Neutrophil (primary cell): ENCODE measurements around the gene TOX2.

Experiments used
- H3K27ac ChIP-seq: fragments of 200-600 bp; sonication (generic); 2 replicates; pipeline ENCODE4 v1.5.1; 2016; ENCODE audit warnings: mild to moderate bottlenecking, moderate library complexity
- H3K27me3 ChIP-seq: fragments of 200-600 bp; sonication (generic); 2 replicates; pipeline ENCODE4 v1.6.0; 2016; ENCODE audit warnings: mild to moderate bottlenecking
- H3K36me3 ChIP-seq: fragments of 200-600 bp; sonication (generic); 2 replicates; pipeline ENCODE4 v1.5.1; 2017
- H3K4me1 ChIP-seq, 2 experiments: fragments of 200-600 bp in 1 of 2; sonication (generic) in 1 of 2; 1 replicate in 1 of 2; 2 replicates in 1 of 2; pipeline versions ENCODE4 v1.5.1 to v1.6.1; 2013 to 2016; ENCODE audit warnings: low read depth in 1 of 2, low read length in 1 of 2, mild to moderate bottlenecking in 1 of 2, moderate library complexity in 1 of 2; ENCODE audit not compliant: control insufficient read depth in 1 of 2, insufficient read depth in 1 of 2
- H3K4me3 ChIP-seq, 2 experiments: fragments of 200-600 bp in 1 of 2; sonication (generic) in 1 of 2; 1 replicate in 1 of 2; 2 replicates in 1 of 2; pipeline ENCODE4 v1.5.1; 2013 to 2016; ENCODE audit warnings: low read depth in 1 of 2, low read length in 1 of 2, mild to moderate bottlenecking in 1 of 2, moderate library complexity in 1 of 2
- H3K9me3 ChIP-seq: fragments of 200-600 bp; sonication (generic); 2 replicates; pipeline ENCODE4 v1.5.1; 2016
- TF ChIP-seq, protein P1 (sequence below): fragments of 200-600 bp; sonication (generic); IDR thresholded peaks from 2 replicates; pipeline ENCODE4 v1.5.1; 2016; ENCODE audit warnings: antibody characterized with exemption

The TOX2 gene

DNA sequence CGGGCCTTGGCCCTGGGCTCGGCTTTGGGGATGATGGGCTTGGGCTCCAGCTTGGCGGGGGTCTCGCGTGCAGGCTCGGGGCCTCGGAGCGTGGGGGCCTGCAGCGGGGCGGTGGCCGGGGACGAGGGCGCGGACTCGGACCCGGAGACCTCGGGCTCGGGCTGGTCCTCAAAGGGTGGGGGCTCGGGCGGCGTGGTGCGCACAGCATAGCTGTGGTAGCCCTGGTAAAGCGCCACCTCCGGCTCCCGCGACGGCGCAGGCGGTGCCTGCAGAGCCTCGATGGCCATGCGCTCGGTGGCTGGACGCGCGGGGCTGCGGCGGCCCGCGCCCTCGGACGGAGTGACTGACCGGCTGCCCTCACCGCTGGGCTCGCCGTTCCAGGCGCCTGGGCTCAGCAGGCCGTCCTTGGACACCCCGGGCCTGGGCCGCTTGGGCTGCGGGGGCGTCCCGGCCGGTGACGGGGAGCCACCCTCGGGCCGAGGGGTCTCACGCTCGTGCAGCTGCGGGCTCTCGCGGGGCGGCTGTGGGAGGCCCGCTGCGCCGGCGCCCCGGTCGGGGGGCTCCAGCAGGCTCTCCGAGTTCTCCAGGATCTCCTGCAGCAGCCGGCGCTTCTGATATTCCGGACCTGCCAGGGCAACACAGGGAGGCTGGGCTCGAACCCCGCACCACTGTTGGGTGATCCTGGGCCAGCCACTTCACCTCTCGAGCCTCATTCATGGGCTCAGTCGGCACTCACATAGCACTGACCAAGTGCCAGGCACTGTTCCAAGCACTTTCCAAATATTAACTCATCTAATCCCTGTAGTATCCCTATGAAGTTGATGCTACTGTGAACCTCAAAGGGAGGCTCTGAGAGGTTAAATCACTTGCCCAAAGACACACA is 201.4 kb downstream of the TOX2 start:
- no peak overlapping the region for H3K27ac ChIP-seq
- no peaks in the 10 kb centered on the region for H3K36me3 ChIP-seq
- no peaks in the 10 kb centered on the region for H3K4me1 ChIP-seq
- H3K27me3 ChIP-seq = peaks cover 82% of the 10 kb centered on the region
- H3K9me3 ChIP-seq = no peaks in the 10 kb centered on the region
- TF ChIP-seq, protein P1, sequence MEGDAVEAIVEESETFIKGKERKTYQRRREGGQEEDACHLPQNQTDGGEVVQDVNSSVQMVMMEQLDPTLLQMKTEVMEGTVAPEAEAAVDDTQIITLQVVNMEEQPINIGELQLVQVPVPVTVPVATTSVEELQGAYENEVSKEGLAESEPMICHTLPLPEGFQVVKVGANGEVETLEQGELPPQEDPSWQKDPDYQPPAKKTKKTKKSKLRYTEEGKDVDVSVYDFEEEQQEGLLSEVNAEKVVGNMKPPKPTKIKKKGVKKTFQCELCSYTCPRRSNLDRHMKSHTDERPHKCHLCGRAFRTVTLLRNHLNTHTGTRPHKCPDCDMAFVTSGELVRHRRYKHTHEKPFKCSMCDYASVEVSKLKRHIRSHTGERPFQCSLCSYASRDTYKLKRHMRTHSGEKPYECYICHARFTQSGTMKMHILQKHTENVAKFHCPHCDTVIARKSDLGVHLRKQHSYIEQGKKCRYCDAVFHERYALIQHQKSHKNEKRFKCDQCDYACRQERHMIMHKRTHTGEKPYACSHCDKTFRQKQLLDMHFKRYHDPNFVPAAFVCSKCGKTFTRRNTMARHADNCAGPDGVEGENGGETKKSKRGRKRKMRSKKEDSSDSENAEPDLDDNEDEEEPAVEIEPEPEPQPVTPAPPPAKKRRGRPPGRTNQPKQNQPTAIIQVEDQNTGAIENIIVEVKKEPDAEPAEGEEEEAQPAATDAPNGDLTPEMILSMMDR = no peak
- no peak overlapping the region for H3K4me3 ChIP-seq

DNA sequence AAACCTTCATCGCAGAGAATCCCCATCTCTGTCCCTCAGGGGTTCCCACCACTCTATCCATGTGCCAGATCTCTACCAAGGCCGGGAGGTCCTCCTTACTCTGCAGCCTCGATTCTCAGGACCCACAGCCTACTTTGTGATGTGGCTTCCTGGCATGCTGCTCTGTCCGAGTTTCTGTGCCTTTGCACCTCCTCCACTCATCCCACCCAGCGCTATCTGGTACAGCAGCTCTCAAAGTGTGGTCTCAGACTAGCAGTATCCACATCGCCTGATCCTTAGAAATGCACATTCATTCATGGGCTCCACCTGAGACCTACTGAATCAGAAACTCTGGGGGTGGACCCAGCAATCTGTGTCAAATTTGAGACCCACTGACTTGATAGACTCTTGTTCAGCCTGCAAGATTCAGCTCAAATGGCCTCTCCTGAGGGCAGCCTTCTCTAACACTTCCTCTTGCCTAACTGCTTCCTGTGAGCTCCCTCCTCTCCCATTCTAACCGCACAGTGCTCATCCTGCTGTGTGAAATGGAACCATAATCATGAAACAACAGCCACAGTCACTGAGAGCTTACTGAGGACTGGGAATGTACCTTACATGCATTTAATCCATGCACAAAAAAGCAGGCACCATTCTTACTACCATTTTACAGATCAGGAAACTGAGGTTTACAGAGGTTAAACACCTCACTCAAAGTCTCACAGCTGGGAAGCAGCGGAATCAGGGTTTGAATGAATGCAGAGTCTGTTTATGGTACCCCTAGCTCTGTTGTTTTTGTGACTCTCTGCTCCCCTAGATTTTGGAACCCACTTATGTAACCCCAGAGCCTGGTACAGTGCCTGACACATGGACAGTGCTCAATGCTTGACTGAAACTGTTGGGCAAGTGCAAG is 202.9 kb downstream of the TOX2 start:
- no peaks in the 10 kb centered on the region for H3K9me3 ChIP-seq
- no peaks in the 10 kb centered on the region for H3K4me1 ChIP-seq
- no peak overlapping the region for H3K27ac ChIP-seq
- H3K27me3 ChIP-seq = peaks cover 68% of the 10 kb centered on the region
- H3K36me3 ChIP-seq = no peaks in the 10 kb centered on the region
- TF ChIP-seq, protein P1 = no peak
- no peak overlapping the region for H3K4me3 ChIP-seq

DNA sequence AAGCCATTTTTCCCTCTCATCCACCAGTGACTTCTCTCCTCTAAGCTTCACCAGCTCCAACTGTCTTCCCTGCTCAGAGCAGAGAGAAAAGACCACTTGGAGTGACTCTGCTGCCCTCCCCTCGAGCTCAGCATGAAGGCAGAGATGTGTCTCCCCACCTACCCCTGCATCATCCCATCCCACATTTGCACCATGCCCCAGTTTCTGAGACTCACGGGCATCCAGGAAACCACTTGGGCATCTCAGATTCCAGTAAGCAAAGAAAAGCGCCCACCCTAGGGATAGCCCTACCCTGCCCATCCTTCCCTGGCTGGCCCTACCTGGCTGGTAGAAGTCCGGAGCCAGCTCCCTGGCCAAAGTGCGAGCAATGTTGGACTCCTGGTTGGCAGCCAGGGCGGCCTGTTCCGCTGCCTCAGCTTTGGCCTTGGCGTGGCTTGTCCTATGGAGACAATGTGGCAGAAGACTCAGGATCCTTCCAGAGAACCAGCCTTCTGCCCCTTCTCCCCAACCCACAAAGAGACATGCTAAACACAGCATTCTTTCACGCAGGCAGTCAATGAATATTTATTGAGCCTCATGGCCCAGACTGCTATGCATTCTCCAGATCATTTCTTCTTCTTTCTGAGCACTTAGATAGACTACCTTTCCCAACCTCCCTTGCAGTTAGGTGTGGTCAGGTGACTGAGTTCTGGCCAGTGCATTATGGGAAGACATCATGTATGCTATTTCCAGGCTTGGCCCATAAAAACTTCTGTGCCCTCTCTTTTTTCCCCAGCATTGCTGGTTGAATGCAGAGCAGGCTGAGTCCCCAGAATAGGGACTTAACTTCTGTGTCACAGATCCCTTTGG is 203.8 kb downstream of the TOX2 start:
- no peak overlapping the region for H3K4me3 ChIP-seq
- no peaks in the 10 kb centered on the region for H3K9me3 ChIP-seq
- TF ChIP-seq, protein P1 = no peak
- H3K36me3 ChIP-seq = no peaks in the 10 kb centered on the region
- H3K4me1 ChIP-seq = no peaks in the 10 kb centered on the region
- no peak overlapping the region for H3K27ac ChIP-seq
- H3K27me3 ChIP-seq = peaks cover 68% of the 10 kb centered on the region
